NB4 (cell line): Measurements from ENCODE around the gene SEPTIN6.

Source experiments
- CTCF ChIP-seq: IDR thresholded peaks from one replicate; pipeline ENCODE4 v1.5.1; 2012; ENCODE audit warnings: low read depth, low read length
- POLR2A ChIP-seq: IDR thresholded peaks from 2 replicates; pipeline ENCODE4 v1.6.1; 2011; ENCODE audit warnings: mild to moderate bottlenecking; ENCODE audit not compliant: insufficient read length; ENCODE audit errors: extremely low read depth

- TF ChIP-seq CTCF: no peak
- TF ChIP-seq POLR2A: no peak
These were observed 6.8 kb downstream of the SEPTIN6 start for GRCh38 chrX:119686087-119686691.
